Adrenal gland (tissue), 5 donors: Measurements from ENCODE around the gene MORN4.
"Not testable (repeated sequence)": the region's sequence is repeated elsewhere in the genome, so short reads cannot be mapped to it uniquely, and the experiment has no call there.

ENCODE experiments used
- POLR2A ChIP-seq, 2 donors: fragments of 450-650 bp; IDR thresholded peaks; one replicate each; pipeline ENCODE4 v1.6.1; 2017; ENCODE audit warnings: antibody characterized with exemption in 2 of 2, mild to moderate bottlenecking in 2 of 2, moderate library complexity in 1 of 2
- TF ChIP-seq, protein P1 (sequence below), 6 experiments: fragments of 450-650 bp in 4 of 6; fragments of 200-600 bp in 2 of 6; sonication (generic) in 1 of 6; IDR thresholded peaks; 1 replicate in 5 of 6; 2 replicates in 1 of 6; pipeline versions ENCODE4 v1.5.1 to v1.8.0; 2016 to 2021; ENCODE audit warnings: antibody characterized with exemption in 6 of 6, mild to moderate bottlenecking in 2 of 6, moderate library complexity in 1 of 6
- donor health status: DM: no; HTN: no; CAD: no.

DNA sequence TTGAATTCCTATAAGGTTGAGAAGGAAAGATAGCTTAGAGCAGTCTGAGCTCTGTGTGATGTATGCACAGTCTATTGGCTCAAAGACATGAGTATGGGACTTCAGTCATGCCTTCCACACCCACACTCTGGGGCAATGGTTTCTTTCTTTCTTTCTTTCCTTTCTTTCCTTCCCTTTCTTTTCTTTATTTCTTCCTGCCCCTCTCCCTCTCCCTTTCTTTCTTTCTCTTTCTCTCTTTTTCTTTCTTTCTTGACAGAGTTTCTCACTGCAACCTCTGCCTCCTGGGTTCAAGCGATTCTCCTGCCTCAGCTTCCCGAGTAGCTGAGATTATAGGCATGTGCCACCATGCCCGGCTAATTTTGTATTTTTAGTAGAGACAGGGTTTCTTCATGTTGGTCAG, 5.8 kb upstream of the MORN4 start:
- TF ChIP-seq, protein P1, sequence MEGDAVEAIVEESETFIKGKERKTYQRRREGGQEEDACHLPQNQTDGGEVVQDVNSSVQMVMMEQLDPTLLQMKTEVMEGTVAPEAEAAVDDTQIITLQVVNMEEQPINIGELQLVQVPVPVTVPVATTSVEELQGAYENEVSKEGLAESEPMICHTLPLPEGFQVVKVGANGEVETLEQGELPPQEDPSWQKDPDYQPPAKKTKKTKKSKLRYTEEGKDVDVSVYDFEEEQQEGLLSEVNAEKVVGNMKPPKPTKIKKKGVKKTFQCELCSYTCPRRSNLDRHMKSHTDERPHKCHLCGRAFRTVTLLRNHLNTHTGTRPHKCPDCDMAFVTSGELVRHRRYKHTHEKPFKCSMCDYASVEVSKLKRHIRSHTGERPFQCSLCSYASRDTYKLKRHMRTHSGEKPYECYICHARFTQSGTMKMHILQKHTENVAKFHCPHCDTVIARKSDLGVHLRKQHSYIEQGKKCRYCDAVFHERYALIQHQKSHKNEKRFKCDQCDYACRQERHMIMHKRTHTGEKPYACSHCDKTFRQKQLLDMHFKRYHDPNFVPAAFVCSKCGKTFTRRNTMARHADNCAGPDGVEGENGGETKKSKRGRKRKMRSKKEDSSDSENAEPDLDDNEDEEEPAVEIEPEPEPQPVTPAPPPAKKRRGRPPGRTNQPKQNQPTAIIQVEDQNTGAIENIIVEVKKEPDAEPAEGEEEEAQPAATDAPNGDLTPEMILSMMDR (IDR thresholded peaks at IDR 0.05), result not testable (repeated sequence)
- not testable (repeated sequence) for TF ChIP-seq POLR2A (IDR thresholded peaks at IDR 0.05)
